Testis (tissue), 2 donors: Measurements from ENCODE around the gene PIEZO2.

Source experiments
- CTCF ChIP-seq, 3 experiments: fragments of 450-650 bp in 2 of 3; fragments of 200-600 bp in 1 of 3; sonication (generic) in 1 of 3; IDR thresholded peaks; one replicate each; pipeline ENCODE4 v1.5.1; 2016 to 2019; ENCODE audit warnings: antibody characterized with exemption in 3 of 3, mild to moderate bottlenecking in 2 of 3, moderate library complexity in 1 of 3
- POLR2A ChIP-seq: fragments of 450-650 bp; IDR thresholded peaks from one replicate; pipeline ENCODE4 v1.6.1; 2017; ENCODE audit warnings: antibody characterized with exemption, mild to moderate bottlenecking, moderate library complexity

GRCh38 chr18:10745219-10745618 is 404.1 kb downstream of the PIEZO2 start:
- TF ChIP-seq POLR2A (no peak), CTCF (IDR thresholded peaks at IDR 0.05) (no peak)
